Measurements from ENCODE around the gene SFTA2. TPM values are rescaled to one million over a fixed set of nuclear protein-coding genes. Genes with fewer than 3 reads are reported as not detected.

SFTA2 gene
- total and polyA plus RNA-seq, 10 donors: 0.08 to 2.6 (median 0.47) TPM; not detected in 7

GRCh38 chr6:30948811-30949210 lies 16.8 kb upstream of the SFTA2 start:
- no peaks in the 10 kb centered on the region for H3K36me3 ChIP-seq
- H3K4me1 ChIP-seq: no peaks in the 10 kb centered on the region
- whole genome bisulfite sequencing, 5 donors: 95 to 99% (median 97%) methylated on average over 6 of the region's 6 CpGs
- DNase-seq: no peak
- no peak overlapping the region for H3K4me3 ChIP-seq
- H3K27me3 ChIP-seq (replicated peaks in 1 of 7): peaks cover 0 to 29% (median 0%) of the 10 kb centered on the region in 7 donors
- H3K27ac ChIP-seq: no peak overlapping the region
- TF ChIP-seq POLR2AphosphoS5 (IDR thresholded peaks at IDR 0.05): no peak
- no peak for TF ChIP-seq POLR2A (IDR thresholded peaks at IDR 0.05)
- no peak for TF ChIP-seq CTCF (IDR thresholded peaks at IDR 0.05 in 8 of 11, conservative IDR thresholded peaks at IDR 0.05 in 3 of 11)
- intact Hi-C loops (cut with DNase I; ENCODE audit: low total_unique reads): no loop called here
- H3K9me3 ChIP-seq: no peaks in the 10 kb centered on the region

- no peak for DNase-seq
- H3K27ac ChIP-seq: no peak overlapping the region
- 81 to 93% (median 88%) methylated on average over 4 of the region's 4 CpGs for WGBS, 5 donors
- intact Hi-C loops (cut with DNase I; ENCODE audit: low total_unique reads): no loop called here
- H3K36me3 ChIP-seq: no peaks in the 10 kb centered on the region
- H3K27me3 ChIP-seq (replicated peaks in 1 of 7): peaks cover 0 to 39% (median 6%) of the 10 kb centered on the region in 7 donors
- no peak overlapping the region for H3K4me3 ChIP-seq
- no peak for TF ChIP-seq CTCF (IDR thresholded peaks at IDR 0.05 in 8 of 11, conservative IDR thresholded peaks at IDR 0.05 in 3 of 11)
- no peak for TF ChIP-seq POLR2A (IDR thresholded peaks at IDR 0.05)
- no peak for TF ChIP-seq POLR2AphosphoS5 (IDR thresholded peaks at IDR 0.05)
- H3K9me3 ChIP-seq: no peaks in the 10 kb centered on the region
- no peaks in the 10 kb centered on the region for H3K4me1 ChIP-seq
These were observed 15.3 kb upstream of the SFTA2 start for GRCh38 chr6:30947231-30947630.

DNA sequence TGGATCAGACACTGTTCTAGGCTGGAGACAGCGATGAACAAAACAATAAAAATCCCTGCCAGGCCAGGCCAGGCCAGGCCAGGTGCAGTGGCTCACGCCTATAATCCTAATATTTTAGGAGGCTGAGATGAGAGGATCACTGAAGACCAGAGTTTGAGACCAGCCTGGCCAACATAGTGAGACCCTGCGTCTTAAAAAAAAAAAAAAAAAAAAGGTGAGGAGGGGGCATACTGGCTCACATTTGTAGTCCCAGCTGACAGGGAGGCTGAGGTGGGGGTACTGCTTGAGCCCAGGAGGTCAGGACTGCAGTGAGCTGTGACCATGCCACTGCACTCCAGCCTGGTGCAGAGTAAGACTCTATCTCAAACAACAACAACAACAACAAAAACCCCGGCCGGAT lies 13.3 kb upstream of the SFTA2 start:
- no peak overlapping the region for H3K4me3 ChIP-seq
- H3K4me1 ChIP-seq: no peaks in the 10 kb centered on the region
- no peak for TF ChIP-seq CTCF (IDR thresholded peaks at IDR 0.05 in 8 of 11, conservative IDR thresholded peaks at IDR 0.05 in 3 of 11)
- no peak for TF ChIP-seq POLR2A (IDR thresholded peaks at IDR 0.05)
- TF ChIP-seq POLR2AphosphoS5 (IDR thresholded peaks at IDR 0.05): no peak
- peaks cover 0 to 43% (median 6%) of the 10 kb centered on the region in 7 donors for H3K27me3 ChIP-seq (replicated peaks in 1 of 7)
- no peak overlapping the region for H3K27ac ChIP-seq
- intact Hi-C loops (cut with DNase I; ENCODE audit: low total_unique reads): no loop called here
- H3K9me3 ChIP-seq: no peaks in the 10 kb centered on the region
- DNase-seq: no peak
- H3K36me3 ChIP-seq: no peaks in the 10 kb centered on the region
- WGBS, 5 donors: 88 to 99% (median 91%) methylated on average over 5 of the region's 5 CpGs

DNA sequence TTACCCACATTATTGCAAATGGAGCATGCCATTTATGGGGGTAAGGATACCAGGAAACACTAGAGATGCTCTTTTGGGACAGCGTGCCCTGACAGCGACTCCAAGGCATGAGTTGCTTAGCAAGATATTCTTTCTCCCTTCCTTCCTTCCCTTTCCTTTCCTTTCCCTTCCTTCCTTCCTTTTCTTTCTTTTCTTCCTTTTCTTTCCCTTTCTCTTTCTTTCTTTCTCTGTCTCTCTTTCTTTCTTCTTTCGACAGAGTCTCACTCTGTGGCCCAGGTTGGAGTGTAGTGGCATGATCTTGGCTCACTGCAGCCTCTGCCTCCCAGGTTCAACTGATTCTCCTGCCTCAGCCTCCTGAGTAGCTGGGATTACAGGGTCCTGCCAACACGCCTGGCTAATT lies 12.1 kb upstream of the SFTA2 start:
- no peaks in the 10 kb centered on the region for H3K4me1 ChIP-seq
- H3K36me3 ChIP-seq: no peaks in the 10 kb centered on the region
- H3K27me3 ChIP-seq (replicated peaks in 1 of 7): peaks cover 0 to 54% (median 6%) of the 10 kb centered on the region in 7 donors
- no peaks in the 10 kb centered on the region for H3K9me3 ChIP-seq
- 83 to 92% (median 86%) methylated on average over 4 of the region's 4 CpGs for WGBS, 5 donors
- TF ChIP-seq POLR2A (IDR thresholded peaks at IDR 0.05) (no peak), POLR2AphosphoS5 (IDR thresholded peaks at IDR 0.05) (no peak), CTCF (IDR thresholded peaks at IDR 0.05 in 8 of 11, conservative IDR thresholded peaks at IDR 0.05 in 3 of 11) (no peak)
- DNase-seq: no peak
- no peak overlapping the region for H3K4me3 ChIP-seq
- intact Hi-C loops (cut with DNase I; ENCODE audit: low total_unique reads): no loop called here
- H3K27ac ChIP-seq: no peak overlapping the region

All from spleen (tissue), 11 donors.